ENCODE data around the gene ZNF641. TPM values are rescaled to one million over a fixed set of nuclear protein-coding genes. Genes with fewer than 3 reads are reported as not detected.
A peak's percentile ranks its signal among the peaks of the same experiment; 100 is the strongest.

The ZNF641 gene
- total RNA-seq (10 to 100 TPM; 17.5 to 20.8 TPM), polyA plus RNA-seq (ENCODE audit: insufficient read length in 6 of 6) (10 to 100 TPM; 26.0 to 32.6 (median 29.4) TPM)
- long read RNA-seq, donor 1, transcript ZNF641-205 (6 exons, 1,823 nt): major isoform, 6 of 8 reads
- long read RNA-seq, donor 1, partial matches to known transcripts: 0 of 8 reads
- long read RNA-seq, donor 1, other reads (novel, unspliced or antisense): 0 of 8 reads
- long read RNA-seq, donor 2, partial matches to known transcripts: 0 of 4 reads
- long read RNA-seq, donor 2, other reads (novel, unspliced or antisense): 0 of 4 reads
- long read RNA-seq, donor 3, partial matches to known transcripts: 0 of 1 reads
- long read RNA-seq, donor 3, other reads (novel, unspliced or antisense): 0 of 1 reads
- long read RNA-seq, donor 4, partial matches to known transcripts: 0 of 3 reads
- long read RNA-seq, donor 4, other reads (novel, unspliced or antisense): 3 of 3 reads
- long read RNA-seq, donor 5, full-length matches to known transcripts: 10 of 24 reads
- long read RNA-seq, donor 5, partial matches to known transcripts: 14 of 24 reads
- long read RNA-seq, donor 5, other reads (novel, unspliced or antisense): 0 of 24 reads
- long read RNA-seq, donor 6, partial matches to known transcripts: 0 of 2 reads
- long read RNA-seq, donor 6, other reads (novel, unspliced or antisense): 0 of 2 reads
- long read RNA-seq, donor 7: 0 reads
- long read RNA-seq, donor 8, partial matches to known transcripts: 0 of 4 reads
- long read RNA-seq, donor 8, other reads (novel, unspliced or antisense): 0 of 4 reads
- long read RNA-seq, donor 9: 0 reads
- long read RNA-seq, donor 10, partial matches to known transcripts: 2 of 4 reads
- long read RNA-seq, donor 10, other reads (novel, unspliced or antisense): 0 of 4 reads
- long read RNA-seq, donor 11, transcript ZNF641-205 (6 exons, 1,823 nt): major isoform, 7 of 9 reads
- long read RNA-seq, donor 11, partial matches to known transcripts: 0 of 9 reads
- long read RNA-seq, donor 11, other reads (novel, unspliced or antisense): 0 of 9 reads
- long read RNA-seq, donor 12, partial matches to known transcripts: 0 of 4 reads
- long read RNA-seq, donor 12, other reads (novel, unspliced or antisense): 0 of 4 reads

DNA sequence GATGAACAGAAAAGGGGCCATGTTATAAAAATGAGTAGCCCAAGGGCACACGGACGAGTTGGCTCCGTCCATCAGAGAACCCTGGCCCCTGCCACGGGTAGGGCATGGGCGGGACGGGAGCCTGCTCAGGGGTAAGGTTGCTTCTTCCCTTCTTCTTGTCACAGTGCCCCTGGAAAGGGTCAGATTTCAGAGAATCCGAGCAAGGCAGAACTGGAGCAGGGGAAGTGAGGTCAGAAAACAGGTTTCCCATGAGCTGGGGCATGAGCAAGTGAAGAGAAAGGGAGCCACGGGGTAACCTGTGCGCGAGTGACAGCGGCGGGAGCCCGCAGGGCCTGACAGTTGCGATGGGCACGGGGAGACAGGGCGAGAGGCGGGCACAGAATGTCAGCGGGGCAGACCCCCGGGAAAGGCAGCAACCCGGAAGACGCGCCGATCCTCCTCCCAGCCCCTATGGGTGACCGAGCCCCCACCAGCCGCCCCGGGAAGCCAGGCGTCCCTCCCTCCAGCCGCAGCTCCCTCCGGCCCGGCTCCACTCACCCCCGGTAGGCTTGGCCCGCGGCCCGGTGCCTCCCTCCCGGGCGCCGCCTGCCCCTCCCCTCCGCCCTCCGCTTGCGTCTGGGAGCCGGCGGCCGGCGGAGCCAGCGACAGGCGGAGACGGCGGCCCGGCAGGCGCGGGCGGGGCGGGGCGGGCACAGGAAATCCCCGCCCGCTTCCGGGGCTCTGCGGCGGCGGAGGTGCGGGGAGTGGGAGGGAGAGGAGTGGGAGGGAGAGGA lies at the start of gene ZNF641:
TSS of gene ZNF641 (minus strand) at position 671 of the 773 bp plus-strand sequence. CDS start 2,829 bp downstream, outside the sequence.
- H3K27me3 ChIP-seq: no peaks in the 10 kb centered on the region
- H3K27ac ChIP-seq: peak within 1 kb of the TSS; percentile 94 to 96
- H3K9me3 ChIP-seq: no peaks in the 10 kb centered on the region
- intact Hi-C loops (cut with DNase I): no loop called here
- H3K4me3 ChIP-seq: peak within 1 kb of the TSS; percentile 71 to 72
- peaks cover 0 to 28% of the 10 kb centered on the region in 2 donors for H3K36me3 ChIP-seq
- TF ChIP-seq CTCF (IDR thresholded peaks at IDR 0.05): no peak
- peaks cover 9 to 28% of the 10 kb centered on the region in 2 donors for H3K4me1 ChIP-seq
- DNase-seq: peak; percentile 50 to 97 (median 88)
- ATAC-seq: peak; percentile 94

- ATAC-seq (no peak), DNase-seq (no peak)
- H3K36me3 ChIP-seq: no peaks in the 10 kb centered on the region
- no peak overlapping the region for H3K27ac ChIP-seq
- TF ChIP-seq CTCF (IDR thresholded peaks at IDR 0.05): no peak
- intact Hi-C loops (cut with DNase I): no loop called here
- no peak overlapping the region for H3K4me3 ChIP-seq
- H3K9me3 ChIP-seq: no peaks in the 10 kb centered on the region
- no peaks in the 10 kb centered on the region for H3K27me3 ChIP-seq
- H3K4me1 ChIP-seq: no peaks in the 10 kb centered on the region
Measured at GRCh38 chr12:48390026-48390425, 39.3 kb upstream of the ZNF641 start.

GRCh38 chr12:48389409-48389808 lies 38.7 kb upstream of the ZNF641 start:
- H3K36me3 ChIP-seq: no peaks in the 10 kb centered on the region
- ATAC-seq: no peak
- no peak for DNase-seq
- no peak overlapping the region for H3K4me3 ChIP-seq
- intact Hi-C loops (cut with DNase I): no loop called here
- no peak for TF ChIP-seq CTCF (IDR thresholded peaks at IDR 0.05)
- H3K9me3 ChIP-seq: no peaks in the 10 kb centered on the region
- no peak overlapping the region for H3K27ac ChIP-seq
- no peaks in the 10 kb centered on the region for H3K4me1 ChIP-seq
- H3K27me3 ChIP-seq: no peaks in the 10 kb centered on the region

DNA sequence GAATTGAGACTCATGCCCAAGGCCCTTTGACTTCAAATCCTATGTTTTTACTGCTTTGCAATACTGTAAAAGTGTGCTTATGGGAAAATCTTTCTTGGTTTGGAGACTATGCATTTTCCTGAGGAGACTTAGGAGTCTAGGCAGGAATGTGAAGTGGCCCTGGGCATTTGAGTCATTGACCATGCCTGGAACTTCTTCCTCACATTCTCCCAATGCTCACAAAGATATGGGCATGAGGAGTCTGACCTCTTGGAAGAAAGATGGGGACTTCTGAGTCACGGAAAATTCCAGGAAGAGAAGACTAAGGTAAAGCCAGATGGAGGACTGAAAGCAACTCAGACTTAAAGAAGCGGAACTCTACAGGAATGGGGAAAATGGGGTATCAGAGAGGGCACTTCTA lies 38.2 kb upstream of the ZNF641 start:
- Histone ChIP-seq H3K27me3 (no peaks in the 10 kb centered on the region), H3K4me3 (no peak overlapping the region), H3K9me3 (no peaks in the 10 kb centered on the region), H3K27ac (no peak overlapping the region), H3K36me3 (no peaks in the 10 kb centered on the region), H3K4me1 (no peaks in the 10 kb centered on the region)
- no peak for TF ChIP-seq CTCF (IDR thresholded peaks at IDR 0.05)
- peak; percentile 38 for ATAC-seq
- intact Hi-C loops (cut with DNase I): no loop called here
- DNase-seq: no peak
